Measurements from ENCODE around the gene FRAS1. TPM values are rescaled to one million over a fixed set of nuclear protein-coding genes. Genes with fewer than 3 reads are reported as not detected.

The FRAS1 gene
- total RNA-seq, 4 donors from 2014 or later, result 1.0 to 32.5 (median 3.3) TPM

DNA sequence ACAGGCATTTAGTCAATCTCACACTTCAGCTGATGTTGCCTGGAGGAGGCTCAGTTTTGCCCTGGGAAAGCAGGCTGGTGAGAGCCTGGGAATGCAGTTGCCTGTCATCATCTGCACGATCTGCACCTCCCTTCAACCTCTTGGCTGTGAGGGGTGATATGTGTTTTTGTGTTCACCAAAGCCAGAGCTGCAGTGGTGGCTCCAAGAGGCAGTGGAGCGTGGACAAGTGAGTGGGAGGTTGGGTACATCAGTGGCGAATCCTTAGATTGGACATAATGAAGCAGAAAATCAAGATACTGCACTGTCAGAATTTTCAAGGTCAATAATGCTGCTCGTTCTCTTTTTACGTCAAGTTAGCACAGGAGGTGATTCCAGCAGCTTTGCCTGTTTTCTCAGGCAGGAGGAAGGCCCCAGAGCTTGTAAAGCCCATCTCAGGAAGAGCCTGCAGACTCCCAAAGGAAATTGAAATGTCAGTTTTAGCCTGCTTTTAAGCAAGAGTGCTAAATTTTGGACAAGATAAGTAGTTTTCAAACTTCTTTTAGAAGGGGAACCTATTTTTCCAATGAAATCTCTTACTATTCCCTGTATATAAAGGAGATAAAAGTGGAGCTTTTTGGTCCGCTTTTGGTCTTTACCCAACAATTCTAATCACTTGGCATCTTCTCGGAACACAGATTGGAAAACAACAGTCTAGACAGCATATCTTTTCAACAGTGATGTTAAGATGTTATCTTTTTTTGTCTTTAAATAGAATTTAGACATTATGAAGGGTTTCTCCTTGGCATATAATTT lies 92.8 kb downstream of the FRAS1 start:
- no peaks in the 10 kb centered on the region for H3K36me3 ChIP-seq
- no peak for DNase-seq
- H3K27ac ChIP-seq, result no peak overlapping the region
- H3K4me1 ChIP-seq, result no peaks in the 10 kb centered on the region
- no peaks in the 10 kb centered on the region for H3K27me3 ChIP-seq
- TF ChIP-seq, protein P1, sequence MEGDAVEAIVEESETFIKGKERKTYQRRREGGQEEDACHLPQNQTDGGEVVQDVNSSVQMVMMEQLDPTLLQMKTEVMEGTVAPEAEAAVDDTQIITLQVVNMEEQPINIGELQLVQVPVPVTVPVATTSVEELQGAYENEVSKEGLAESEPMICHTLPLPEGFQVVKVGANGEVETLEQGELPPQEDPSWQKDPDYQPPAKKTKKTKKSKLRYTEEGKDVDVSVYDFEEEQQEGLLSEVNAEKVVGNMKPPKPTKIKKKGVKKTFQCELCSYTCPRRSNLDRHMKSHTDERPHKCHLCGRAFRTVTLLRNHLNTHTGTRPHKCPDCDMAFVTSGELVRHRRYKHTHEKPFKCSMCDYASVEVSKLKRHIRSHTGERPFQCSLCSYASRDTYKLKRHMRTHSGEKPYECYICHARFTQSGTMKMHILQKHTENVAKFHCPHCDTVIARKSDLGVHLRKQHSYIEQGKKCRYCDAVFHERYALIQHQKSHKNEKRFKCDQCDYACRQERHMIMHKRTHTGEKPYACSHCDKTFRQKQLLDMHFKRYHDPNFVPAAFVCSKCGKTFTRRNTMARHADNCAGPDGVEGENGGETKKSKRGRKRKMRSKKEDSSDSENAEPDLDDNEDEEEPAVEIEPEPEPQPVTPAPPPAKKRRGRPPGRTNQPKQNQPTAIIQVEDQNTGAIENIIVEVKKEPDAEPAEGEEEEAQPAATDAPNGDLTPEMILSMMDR (IDR thresholded peaks at IDR 0.05), result no peak
- no peak for TF ChIP-seq POLR2A (IDR thresholded peaks at IDR 0.05)
- H3K9me3 ChIP-seq, result no peaks in the 10 kb centered on the region
- intact Hi-C loops (cut with DNase I; ENCODE audit: low total_unique reads), result no loop called here
- no peak overlapping the region for H3K4me3 ChIP-seq

DNA sequence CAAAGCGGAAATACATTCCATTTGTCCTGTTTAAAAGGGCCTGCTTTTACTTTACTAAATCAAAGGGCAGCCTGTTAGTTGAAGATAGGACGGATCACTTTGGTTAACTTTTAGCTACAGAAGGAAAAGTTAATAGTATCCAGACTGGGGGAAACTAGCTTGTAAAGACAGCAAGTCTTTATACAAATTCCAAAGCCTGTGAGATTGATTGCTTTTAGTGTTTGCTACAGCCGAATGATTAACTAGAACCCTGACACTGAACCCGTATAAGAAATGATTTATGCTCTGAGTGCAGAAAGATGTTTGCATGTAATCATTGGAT lies 93.4 kb downstream of the FRAS1 start:
- TF ChIP-seq, protein P1 (IDR thresholded peaks at IDR 0.05), result no peak
- no peak for TF ChIP-seq POLR2A (IDR thresholded peaks at IDR 0.05)
- Histone ChIP-seq H3K27me3 (no peaks in the 10 kb centered on the region), H3K9me3 (no peaks in the 10 kb centered on the region), H3K27ac (no peak overlapping the region), H3K36me3 (no peaks in the 10 kb centered on the region), H3K4me3 (no peak overlapping the region), H3K4me1 (no peaks in the 10 kb centered on the region)
- DNase-seq, result no peak
- intact Hi-C loops (cut with DNase I; ENCODE audit: low total_unique reads), result no loop called here

DNA sequence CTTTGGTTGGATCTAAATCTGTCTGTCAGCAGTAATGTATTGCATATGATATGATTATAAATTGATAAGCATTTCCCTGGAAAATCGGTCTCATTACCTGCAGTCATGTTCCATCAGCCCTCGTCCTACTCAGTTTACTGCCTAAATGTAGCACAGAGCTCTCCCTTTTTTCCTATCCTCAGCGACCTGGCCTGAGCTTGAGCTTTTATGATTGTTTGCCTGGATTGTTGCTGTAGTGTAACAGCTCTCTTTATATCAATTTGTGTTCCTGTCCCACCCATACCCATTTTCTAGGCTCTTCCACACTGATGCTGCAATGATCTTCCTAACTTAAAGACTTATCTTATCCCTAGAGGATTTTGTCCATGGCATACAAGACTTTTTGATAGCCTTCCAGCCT lies 95.7 kb downstream of the FRAS1 start:
- intact Hi-C loops (cut with DNase I; ENCODE audit: low total_unique reads), result no loop called here
- no peak for DNase-seq
- Histone ChIP-seq H3K9me3 (no peaks in the 10 kb centered on the region), H3K4me1 (no peaks in the 10 kb centered on the region), H3K27me3 (no peaks in the 10 kb centered on the region), H3K36me3 (no peaks in the 10 kb centered on the region), H3K4me3 (no peak overlapping the region), H3K27ac (no peak overlapping the region)
- TF ChIP-seq POLR2A (IDR thresholded peaks at IDR 0.05), result no peak
- TF ChIP-seq, protein P1 (IDR thresholded peaks at IDR 0.05), result no peak

DNA sequence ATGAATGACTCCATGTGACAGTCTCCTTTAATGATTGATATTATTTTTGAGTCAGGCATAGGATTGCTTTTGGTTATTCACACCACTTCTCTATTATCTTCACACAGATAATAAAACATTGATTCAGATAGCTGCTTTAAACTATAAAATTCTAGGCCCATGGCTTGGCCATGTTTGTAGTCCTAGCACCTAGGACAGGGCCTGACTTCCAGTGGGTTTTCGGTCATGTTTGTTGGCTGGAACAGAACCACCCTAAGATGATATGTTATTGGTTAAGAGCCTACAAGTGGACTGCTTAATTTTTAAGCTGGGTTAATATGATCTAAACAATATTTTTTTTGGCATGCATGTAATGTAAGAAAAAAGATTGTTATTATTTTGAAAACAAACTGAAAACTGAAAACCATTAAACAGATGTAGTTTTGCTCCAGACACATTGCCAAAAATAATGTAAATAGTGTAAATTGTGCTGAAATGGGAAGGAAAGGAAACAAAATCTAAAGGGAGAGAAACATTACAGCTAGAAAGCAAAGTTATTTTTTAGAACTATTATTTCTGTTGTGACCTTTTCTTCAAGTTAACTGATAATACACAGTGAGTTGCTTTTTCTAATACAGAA lies 98.0 kb downstream of the FRAS1 start:
- intact Hi-C loops (cut with DNase I; ENCODE audit: low total_unique reads), result no loop called here
- DNase-seq, result no peak
- TF ChIP-seq POLR2A (IDR thresholded peaks at IDR 0.05), result no peak
- TF ChIP-seq, protein P1 (IDR thresholded peaks at IDR 0.05), result no peak
- H3K4me1 ChIP-seq, result no peaks in the 10 kb centered on the region
- H3K9me3 ChIP-seq, result no peaks in the 10 kb centered on the region
- H3K4me3 ChIP-seq, result no peak overlapping the region
- no peaks in the 10 kb centered on the region for H3K27me3 ChIP-seq
- H3K36me3 ChIP-seq, result no peaks in the 10 kb centered on the region
- H3K27ac ChIP-seq, result no peak overlapping the region

DNA sequence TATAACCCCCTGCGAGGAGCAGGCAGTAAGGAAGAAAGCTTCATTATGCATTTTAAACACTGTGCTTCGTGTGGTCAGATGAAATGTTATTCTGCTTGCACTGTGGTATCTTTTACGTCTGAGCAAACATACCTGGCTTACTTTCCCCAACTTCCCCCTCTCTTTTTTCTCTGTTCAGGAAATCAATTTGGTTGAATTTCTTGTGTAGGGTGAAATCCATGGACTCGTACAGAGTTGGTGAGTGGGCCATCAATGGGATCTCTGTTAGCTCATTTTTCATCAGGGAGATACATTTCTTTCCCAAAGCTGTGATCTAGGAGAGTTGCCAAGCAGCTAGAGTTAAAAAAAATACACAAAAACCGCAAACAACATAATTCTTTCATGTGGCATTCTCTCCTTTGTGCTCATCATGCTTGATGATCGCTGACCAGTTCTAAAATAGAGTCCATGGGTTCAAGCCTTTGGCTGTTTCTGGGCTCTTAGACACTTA lies 98.5 kb downstream of the FRAS1 start:
- Histone ChIP-seq H3K27me3 (no peaks in the 10 kb centered on the region), H3K36me3 (no peaks in the 10 kb centered on the region), H3K4me1 (no peaks in the 10 kb centered on the region), H3K27ac (no peak overlapping the region), H3K9me3 (no peaks in the 10 kb centered on the region), H3K4me3 (no peak overlapping the region)
- no peak for DNase-seq
- intact Hi-C loops (cut with DNase I; ENCODE audit: low total_unique reads), result no loop called here
- TF ChIP-seq POLR2A (IDR thresholded peaks at IDR 0.05), result no peak
- TF ChIP-seq, protein P1 (IDR thresholded peaks at IDR 0.05), result no peak

Data from uterus (tissue), 4 donors.